Measurements from ENCODE around the gene YTHDF1. TPM values are rescaled to one million over a fixed set of nuclear protein-coding genes. Genes with fewer than 3 reads are reported as not detected.

YTHDF1 gene
- total RNA-seq, 6 experiments from 2014 or later: 35.4 to 40.0 (median 37.2) TPM

GRCh38 chr20:63247671-63248228 lies 31.8 kb upstream of the YTHDF1 start:
- Mint-ChIP-seq H3K4me1 (ENCODE audit: low read depth) (no peaks in the 10 kb centered on the region), H3K36me3 (ENCODE audit: low read depth) (no peaks in the 10 kb centered on the region), H3K9me3 (no peaks in the 10 kb centered on the region), H3K27me3 (ENCODE audit: insufficient read depth) (peaks cover 25% of the 10 kb centered on the region), H3K27ac (no peak overlapping the region), H3K4me3 (no peak overlapping the region)
- DNase-seq: no peak
- TF ChIP-seq CTCF (IDR thresholded peaks at IDR 0.05): no peak

- TF ChIP-seq CTCF (IDR thresholded peaks at IDR 0.05): no peak
- no peak overlapping the region for H3K4me3 Mint-ChIP-seq
- no peaks in the 10 kb centered on the region for H3K4me1 Mint-ChIP-seq (ENCODE audit: low read depth)
- H3K9me3 Mint-ChIP-seq: no peaks in the 10 kb centered on the region
- H3K27me3 Mint-ChIP-seq (ENCODE audit: insufficient read depth): peaks cover 25% of the 10 kb centered on the region
- no peaks in the 10 kb centered on the region for H3K36me3 Mint-ChIP-seq (ENCODE audit: low read depth)
- no peak for DNase-seq
- no peak overlapping the region for H3K27ac Mint-ChIP-seq
Measured at GRCh38 chr20:63246490-63247288, 30.8 kb upstream of the YTHDF1 start.

GRCh38 chr20:63244468-63244867 lies 28.5 kb upstream of the YTHDF1 start:
- no peaks in the 10 kb centered on the region for H3K9me3 Mint-ChIP-seq
- H3K27ac Mint-ChIP-seq: no peak overlapping the region

GRCh38 chr20:63243604-63244247 lies 27.8 kb upstream of the YTHDF1 start:
- no peak overlapping the region for H3K4me3 Mint-ChIP-seq
- H3K36me3 Mint-ChIP-seq (ENCODE audit: low read depth): no peaks in the 10 kb centered on the region
- TF ChIP-seq CTCF (IDR thresholded peaks at IDR 0.05): no peak
- no peaks in the 10 kb centered on the region for H3K4me1 Mint-ChIP-seq (ENCODE audit: low read depth)
- no peak for DNase-seq
- H3K9me3 Mint-ChIP-seq: no peaks in the 10 kb centered on the region
- no peak overlapping the region for H3K27ac Mint-ChIP-seq
- peaks cover 24% of the 10 kb centered on the region for H3K27me3 Mint-ChIP-seq (ENCODE audit: insufficient read depth)

More at GRCh38 chr20:63244468-63244867, 28.5 kb upstream of the YTHDF1 start:
- H3K4me3 Mint-ChIP-seq: no peak overlapping the region
- no peaks in the 10 kb centered on the region for H3K4me1 Mint-ChIP-seq (ENCODE audit: low read depth)
- H3K27me3 Mint-ChIP-seq (ENCODE audit: insufficient read depth): peaks cover 28% of the 10 kb centered on the region
- no peak for DNase-seq
- no peak for TF ChIP-seq CTCF (IDR thresholded peaks at IDR 0.05)
- no peaks in the 10 kb centered on the region for H3K36me3 Mint-ChIP-seq (ENCODE audit: low read depth)

GRCh38 chr20:63242736-63243135 lies 26.8 kb upstream of the YTHDF1 start:
- Mint-ChIP-seq H3K27me3 (ENCODE audit: insufficient read depth) (peaks cover 21% of the 10 kb centered on the region), H3K27ac (no peak overlapping the region), H3K4me3 (no peak overlapping the region), H3K9me3 (no peaks in the 10 kb centered on the region), H3K4me1 (ENCODE audit: low read depth) (no peaks in the 10 kb centered on the region), H3K36me3 (ENCODE audit: low read depth) (no peaks in the 10 kb centered on the region)
- no peak for TF ChIP-seq CTCF (IDR thresholded peaks at IDR 0.05)
- DNase-seq: no peak
